ENCODE measurements around the gene WNK3. TPM values are rescaled to one million over a fixed set of nuclear protein-coding genes. Genes with fewer than 3 reads are reported as not detected.

Gene WNK3
- total RNA-seq, 2 donors from 2014 or later = 1.7 to 3.0 TPM

DNA sequence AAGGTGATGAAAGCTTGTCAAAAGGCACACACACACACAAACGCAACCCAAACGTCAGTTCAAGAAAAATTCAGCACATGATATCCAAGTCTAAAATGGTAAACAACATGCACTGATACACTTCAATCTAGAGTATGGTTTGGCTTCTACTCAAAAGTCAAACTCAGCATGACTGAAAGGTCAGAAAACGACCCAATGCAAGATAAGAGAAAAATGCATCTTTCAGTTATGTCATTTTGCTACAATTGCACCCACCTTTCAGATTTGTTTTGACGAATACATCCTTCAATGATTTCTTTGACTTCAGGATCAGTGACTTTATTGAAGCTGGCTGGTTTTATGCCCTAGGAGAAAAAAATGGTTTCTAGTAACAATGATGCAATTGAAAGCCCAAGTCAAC lies 56.3 kb downstream of the WNK3 start:
- TF ChIP-seq, protein P1, sequence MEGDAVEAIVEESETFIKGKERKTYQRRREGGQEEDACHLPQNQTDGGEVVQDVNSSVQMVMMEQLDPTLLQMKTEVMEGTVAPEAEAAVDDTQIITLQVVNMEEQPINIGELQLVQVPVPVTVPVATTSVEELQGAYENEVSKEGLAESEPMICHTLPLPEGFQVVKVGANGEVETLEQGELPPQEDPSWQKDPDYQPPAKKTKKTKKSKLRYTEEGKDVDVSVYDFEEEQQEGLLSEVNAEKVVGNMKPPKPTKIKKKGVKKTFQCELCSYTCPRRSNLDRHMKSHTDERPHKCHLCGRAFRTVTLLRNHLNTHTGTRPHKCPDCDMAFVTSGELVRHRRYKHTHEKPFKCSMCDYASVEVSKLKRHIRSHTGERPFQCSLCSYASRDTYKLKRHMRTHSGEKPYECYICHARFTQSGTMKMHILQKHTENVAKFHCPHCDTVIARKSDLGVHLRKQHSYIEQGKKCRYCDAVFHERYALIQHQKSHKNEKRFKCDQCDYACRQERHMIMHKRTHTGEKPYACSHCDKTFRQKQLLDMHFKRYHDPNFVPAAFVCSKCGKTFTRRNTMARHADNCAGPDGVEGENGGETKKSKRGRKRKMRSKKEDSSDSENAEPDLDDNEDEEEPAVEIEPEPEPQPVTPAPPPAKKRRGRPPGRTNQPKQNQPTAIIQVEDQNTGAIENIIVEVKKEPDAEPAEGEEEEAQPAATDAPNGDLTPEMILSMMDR (IDR thresholded peaks at IDR 0.05) = no peak
- H3K27ac ChIP-seq = no peak overlapping the region
- no peaks in the 10 kb centered on the region for H3K36me3 ChIP-seq
- no peak overlapping the region for H3K4me3 ChIP-seq
- H3K9me3 ChIP-seq = no peaks in the 10 kb centered on the region
- H3K27me3 ChIP-seq = no peaks in the 10 kb centered on the region
- no peaks in the 10 kb centered on the region for H3K4me1 ChIP-seq
- DNase-seq (ENCODE audit: low spot score) = no peak

DNA sequence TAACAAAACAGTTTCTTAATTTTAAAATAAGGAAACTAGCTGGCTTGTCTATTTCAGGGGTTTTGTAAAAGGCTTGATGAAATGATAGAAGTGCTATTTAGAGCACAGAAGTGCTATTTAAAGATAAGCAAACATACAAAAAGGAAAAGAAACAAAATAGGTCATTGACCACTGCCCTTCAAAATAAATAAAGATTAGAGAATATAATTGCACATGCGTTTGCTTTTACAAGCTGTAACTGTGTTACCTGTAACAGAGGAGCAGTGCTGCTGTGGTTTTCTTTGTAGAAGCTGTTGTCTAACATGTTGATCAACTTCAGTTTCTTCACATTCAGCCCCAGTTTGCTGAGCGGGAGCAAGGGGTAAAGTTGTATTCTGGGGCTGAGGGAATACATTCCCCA lies 63.5 kb downstream of the WNK3 start:
- no peaks in the 10 kb centered on the region for H3K36me3 ChIP-seq
- no peak overlapping the region for H3K27ac ChIP-seq
- no peaks in the 10 kb centered on the region for H3K27me3 ChIP-seq
- H3K4me3 ChIP-seq = no peak overlapping the region
- TF ChIP-seq, protein P1 (IDR thresholded peaks at IDR 0.05) = no peak
- no peaks in the 10 kb centered on the region for H3K9me3 ChIP-seq
- DNase-seq (ENCODE audit: low spot score) = no peak
- H3K4me1 ChIP-seq = no peaks in the 10 kb centered on the region

DNA sequence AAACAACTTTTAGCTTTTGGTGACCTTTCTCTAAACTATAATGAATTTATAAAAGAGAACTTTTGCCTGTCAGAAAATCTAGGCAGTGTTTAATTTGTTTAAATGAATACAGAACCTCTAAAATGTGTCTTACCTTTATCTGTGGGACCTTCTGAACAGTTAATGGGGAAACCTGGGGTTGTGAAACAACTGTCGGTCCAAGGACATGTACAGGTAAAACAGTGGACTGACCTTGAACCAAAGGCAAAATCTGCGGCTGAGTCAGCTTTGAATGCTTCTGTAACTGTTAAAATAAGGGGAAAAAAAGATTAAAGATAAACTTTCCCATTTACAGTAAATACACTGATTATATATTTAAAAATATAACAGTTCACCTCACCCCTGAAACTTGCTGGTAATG lies 65.1 kb downstream of the WNK3 start:
- no peak for DNase-seq (ENCODE audit: low spot score)
- Histone ChIP-seq H3K4me1 (no peaks in the 10 kb centered on the region), H3K9me3 (no peaks in the 10 kb centered on the region), H3K4me3 (no peak overlapping the region), H3K27me3 (no peaks in the 10 kb centered on the region), H3K36me3 (no peaks in the 10 kb centered on the region), H3K27ac (no peak overlapping the region)
- TF ChIP-seq, protein P1 (IDR thresholded peaks at IDR 0.05) = no peak

DNA sequence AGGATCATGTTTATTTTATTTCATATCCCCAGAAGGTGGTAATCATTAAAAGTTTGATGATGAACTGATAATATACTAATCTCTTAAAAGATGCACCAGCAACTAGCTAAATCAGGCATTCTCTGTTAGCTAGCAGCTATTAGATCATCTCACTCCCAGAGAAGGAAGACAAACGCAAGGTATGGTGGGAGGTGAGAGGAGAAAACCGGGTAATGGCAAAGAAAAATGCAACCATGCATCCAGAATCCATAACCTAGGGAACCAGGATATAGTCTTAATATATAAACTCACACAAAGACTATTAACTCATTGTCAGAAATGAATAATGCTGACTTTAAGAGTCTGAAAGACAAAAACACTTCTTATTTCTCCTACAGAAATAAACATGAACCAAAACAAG lies 66.1 kb downstream of the WNK3 start:
- Histone ChIP-seq H3K4me3 (no peak overlapping the region), H3K27me3 (no peaks in the 10 kb centered on the region), H3K36me3 (no peaks in the 10 kb centered on the region), H3K27ac (no peak overlapping the region), H3K4me1 (no peaks in the 10 kb centered on the region), H3K9me3 (no peaks in the 10 kb centered on the region)
- no peak for DNase-seq (ENCODE audit: low spot score)
- TF ChIP-seq, protein P1 (IDR thresholded peaks at IDR 0.05) = no peak

DNA sequence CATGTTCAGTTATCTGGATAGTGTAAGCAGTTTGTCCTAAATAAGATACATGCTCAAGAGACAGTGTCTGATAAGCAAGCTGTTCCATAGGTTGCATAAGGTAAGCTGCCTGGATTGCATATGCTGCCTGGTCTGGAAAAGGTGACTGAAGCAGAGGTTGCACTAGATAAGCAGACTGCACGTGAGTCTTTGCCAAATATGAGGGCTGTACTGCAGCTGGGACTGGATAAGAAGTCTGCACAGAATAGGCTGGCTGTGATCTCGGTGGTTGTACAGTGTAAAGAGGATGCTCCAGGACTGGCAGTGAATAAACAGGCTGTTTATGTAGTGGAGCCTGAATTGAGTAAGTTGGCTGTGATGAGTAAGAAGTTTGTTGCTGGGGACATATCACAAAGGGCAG lies 68.9 kb downstream of the WNK3 start:
- TF ChIP-seq, protein P1 (IDR thresholded peaks at IDR 0.05) = no peak
- H3K4me1 ChIP-seq = no peaks in the 10 kb centered on the region
- no peak for DNase-seq (ENCODE audit: low spot score)

DNA sequence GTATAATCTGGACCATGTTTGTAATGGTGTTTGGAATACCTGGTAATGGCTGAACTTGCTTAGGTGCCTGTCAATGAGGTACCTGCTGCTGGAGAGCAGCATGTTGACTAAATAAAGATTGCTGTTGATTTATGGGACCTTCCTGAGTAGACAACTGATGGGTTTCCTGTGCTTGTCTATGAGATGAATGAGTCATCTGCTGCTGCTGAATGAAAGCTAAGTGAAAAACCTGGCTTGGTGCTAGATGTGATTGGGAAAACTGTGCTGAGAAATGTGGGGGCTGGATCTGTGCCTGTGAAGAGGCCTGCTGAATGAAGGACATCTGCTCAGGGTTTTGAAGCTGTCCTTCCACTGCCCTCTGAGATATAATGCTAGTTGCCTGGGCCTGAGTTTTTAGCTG lies 69.6 kb downstream of the WNK3 start:
- H3K4me1 ChIP-seq = no peaks in the 10 kb centered on the region

More for the DNA sequence above, 68.9 kb downstream of the WNK3 start:
- no peak overlapping the region for H3K27ac ChIP-seq
- no peaks in the 10 kb centered on the region for H3K27me3 ChIP-seq
- H3K4me3 ChIP-seq = no peak overlapping the region
- H3K9me3 ChIP-seq = no peaks in the 10 kb centered on the region
- H3K36me3 ChIP-seq = no peaks in the 10 kb centered on the region

More for the DNA sequence above, 69.6 kb downstream of the WNK3 start:
- Histone ChIP-seq H3K27me3 (no peaks in the 10 kb centered on the region), H3K27ac (no peak overlapping the region), H3K9me3 (no peaks in the 10 kb centered on the region), H3K36me3 (no peaks in the 10 kb centered on the region), H3K4me3 (no peak overlapping the region)
- TF ChIP-seq, protein P1 (IDR thresholded peaks at IDR 0.05) = no peak
- DNase-seq (ENCODE audit: low spot score) = no peak
